GM12878 (cell line): ENCODE measurements around the gene PDXP. TPM values are rescaled to one million over a fixed set of nuclear protein-coding genes. Genes with fewer than 3 reads are reported as not detected.

Experiments
- ATAC-seq: fragments of 200-7000 bp; cut with Tn5 transposase; 3 replicates; pipeline ENCODE4 v1.9.1; 2020; ENCODE audit warnings: mild to moderate bottlenecking, moderate library complexity
- BruUV-seq: library from RNA; stranded (reverse); fragments of 400-500 nt; replicated peaks from 2 replicates; lab custom pipeline; 2021; lab: Mats Ljungman, UMichigan
- CTCF ChIA-PET: fragments of 300-600 bp; sonication (Branson Sonifier 250); formaldehyde crosslinking; extraction: SDS; loops from one replicate; lab custom pipeline; 2021; ENCODE audit warnings: inconsistent platforms; lab: Yijun Ruan, JAX
- POLR2A ChIA-PET: fragments of 350-600 bp; formaldehyde crosslinking; extraction: SDS; loops from one replicate; lab custom pipeline; 2021; ENCODE audit warnings: inconsistent platforms; lab: Charles Lee
- RAD21 ChIA-PET: fragments of 300-600 bp; sonication (Branson Sonifier 250); formaldehyde crosslinking; loops from one replicate; lab custom pipeline; 2023; ENCODE audit warnings: antibody characterized with exemption; ENCODE audit not compliant: unreplicated experiment; lab: Charles Lee
- SMC1A ChIA-PET: fragments of 300-600 bp; sonication (Branson Sonifier 250); formaldehyde crosslinking; loops from one replicate; lab custom pipeline; 2023; ENCODE audit not compliant: unreplicated experiment, uncharacterized antibody; lab: Charles Lee
- DNase-seq: peaks from one replicate; pipeline ENCODE4 v3.0.0-alpha.2; 2011; ENCODE audit warnings: low read depth, low spot score
- FAIRE-seq: peaks from 3 replicates; lab custom pipeline; 2011; peaks lifted over from hg19 to GRCh38; lab: Jason Lieb, UNC
- H2AFZ ChIP-seq: 2 replicates; pipeline ENCODE4 v1.6.0; 2011; ENCODE audit warnings: low read depth, low read length, control low read depth; ENCODE audit not compliant: control insufficient read depth
- H3K27ac ChIP-seq: 2 replicates; pipeline ENCODE4 v1.5.1; 2011; ENCODE audit warnings: control low read depth; ENCODE audit not compliant: control insufficient read depth, insufficient read depth
- H3K27me3 ChIP-seq, 2 experiments: replicated peaks in 1 of 2; 2 replicates each; pipeline versions ENCODE4 v1.6.0 to v1.6.1; 2011; ENCODE audit warnings: low read length in 1 of 2; ENCODE audit not compliant: control insufficient read depth in 2 of 2, insufficient read depth in 2 of 2
- H3K36me3 ChIP-seq, 2 experiments: 2 replicates each; pipeline ENCODE4 v1.5.1; 2011; ENCODE audit warnings: low read length in 1 of 2; ENCODE audit not compliant: control insufficient read depth in 2 of 2, insufficient read depth in 2 of 2
- H3K4me1 ChIP-seq: 2 replicates; pipeline ENCODE4 v1.6.1; 2011; ENCODE audit warnings: mild to moderate bottlenecking, low read length, moderate library complexity, mixed read lengths; ENCODE audit not compliant: control insufficient read depth, insufficient read depth
- H3K4me2 ChIP-seq: 2 replicates; pipeline ENCODE4 v1.6.0; 2011; ENCODE audit warnings: control low read depth; ENCODE audit not compliant: control insufficient read depth, insufficient read depth
- H3K4me3 ChIP-seq: fragments of 200-600 bp; sonication (generic); 2 replicates; pipeline ENCODE4 v1.5.1; 2016
- H3K79me2 ChIP-seq: 2 replicates; pipeline ENCODE4 v1.6.0; 2011; ENCODE audit warnings: low read length; ENCODE audit not compliant: control insufficient read depth, insufficient read depth
- H3K9ac ChIP-seq: 2 replicates; pipeline ENCODE4 v1.8.0; 2011; ENCODE audit warnings: low read length, control low read depth, mixed read lengths; ENCODE audit not compliant: control insufficient read depth, insufficient read depth
- H3K9me3 ChIP-seq: replicated peaks from 3 replicates; pipeline ENCODE4 v1.5.1; 2011; ENCODE audit warnings: mild to moderate bottlenecking, low read length; ENCODE audit not compliant: control insufficient read depth, insufficient read depth
- H4K20me1 ChIP-seq: 2 replicates; pipeline ENCODE4 v1.6.0; 2011; ENCODE audit not compliant: control insufficient read depth, insufficient read depth
- CHD2 ChIP-seq: IDR thresholded peaks from 2 replicates; pipeline ENCODE4 v1.6.1; 2011; ENCODE audit warnings: low read depth, low read length, improper control_type of control experiment, borderline replicate concordance
- IKZF1 ChIP-seq: fragments of 450-650 bp; conservative IDR thresholded peaks from 2 replicates; pipeline ENCODE4 v1.6.1; 2017; ENCODE audit warnings: antibody characterized with exemption, mild to moderate bottlenecking
- IKZF2 ChIP-seq, 2 experiments: fragments of 450-650 bp; IDR thresholded peaks; 2 replicates each; pipeline ENCODE4 v1.6.1; 2017; ENCODE audit warnings: mild to moderate bottlenecking in 2 of 2, moderate library complexity in 2 of 2
- KLF5 ChIP-seq: fragments of 450-650 bp; IDR thresholded peaks from 2 replicates; pipeline ENCODE4 v1.6.1; 2014; ENCODE audit warnings: mild to moderate bottlenecking; ENCODE audit not compliant: partially characterized antibody
- MTA2 ChIP-seq: fragments of 450-650 bp; IDR thresholded peaks from 2 replicates; pipeline ENCODE4 v1.6.1; 2016; ENCODE audit warnings: low read depth, mild to moderate bottlenecking, moderate library complexity
- MXI1 ChIP-seq: fragments of 150-350 bp; IDR thresholded peaks from 2 replicates; pipeline ENCODE4 v1.6.1; 2011; ENCODE audit warnings: low read depth, mild to moderate bottlenecking, inconsistent platforms, low read length, improper control_type of control experiment
- SMC3 ChIP-seq: IDR thresholded peaks from 2 replicates; pipeline ENCODE4 v1.6.1; 2011; ENCODE audit warnings: low read length, improper control_type of control experiment, borderline replicate concordance
- SP1 ChIP-seq: IDR thresholded peaks from one replicate; pipeline ENCODE4 v1.6.1; 2011; ENCODE audit warnings: low read depth, low read length
- ZBTB11 ChIP-seq: fragments of 450-650 bp; formaldehyde crosslinking; IDR thresholded peaks from 2 replicates; pipeline ENCODE4 v1.5.0; 2022; ENCODE audit warnings: mild to moderate bottlenecking, missing genetic modification characterization
- ZNF217 ChIP-seq: fragments of 450-650 bp; IDR thresholded peaks from 2 replicates; pipeline ENCODE4 v1.6.1; 2017; ENCODE audit warnings: antibody characterized with exemption, mild to moderate bottlenecking
- WGBS: methylation state at CpG from one replicate; pipeline ENCODE4 v1.1.6; 2016; ENCODE audit warnings: low lambda C conversion rate; ENCODE audit not compliant: insufficient replicate concordance, insufficient coverage; ENCODE audit errors: missing lambda C conversion rate; 5-methylcytosine and 5-hydroxymethylcytosine counted together
- in situ Hi-C: fragments of 300-500 bp; cut with MboI; formaldehyde crosslinking; loops from 9 replicates; pipeline ENCODE4 v1.14.3; 2018; ENCODE audit warnings: mixed read lengths
- intact Hi-C: fragments of 100-400 bp; cut with micrococcal nuclease; formaldehyde crosslinking; loops from one replicate; pipeline ENCODE4 v1.14.2; 2022; ENCODE audit not compliant: unreplicated experiment
- polyA plus RNA-seq, 11 experiments: library from polyadenylated mRNA; depleted of rRNA in 4 of 11; unstranded in 6 of 11; stranded (reverse) in 5 of 11; fragments of >200 nt; fragmentation: Nextera tagmentation in 4 of 11; fragmentation: Illumina TruSeq in 1 of 11; extraction: Ambion mirVana in 4 of 11; extraction: Trizol in 1 of 11; gene quantifications; 1 replicate in 1 of 11; 2 replicates in 10 of 11; pipeline versions ENCODE4 v1.2.1 to v1.2.3, GENCODE V29; 2011 to 2016; ENCODE audit warnings: inconsistent platforms in 2 of 11, missing spikeins in 2 of 11, low read depth in 1 of 11
- total RNA-seq, 4 experiments: library from RNA; depleted of rRNA in 3 of 4; stranded (reverse); fragments of >200 nt in 3 of 4; fragmentation: Illumina TruSeq in 1 of 4; extraction: Trizol in 1 of 4; gene quantifications; 2 replicates each; pipeline versions ENCODE4 v1.2.1 to v1.2.3, GENCODE V29; 2013 to 2021
- TF ChIP-seq, protein P1 (sequence below): IDR thresholded peaks from 2 replicates; pipeline ENCODE4 v1.6.1; 2011; ENCODE audit warnings: mild to moderate bottlenecking, low read depth, low read length, moderate library complexity; ENCODE audit not compliant: insufficient replicate concordance
- TF ChIP-seq, protein P2 (sequence below): IDR thresholded peaks from 2 replicates; pipeline ENCODE4 v1.6.1; 2012; ENCODE audit warnings: low read length, inconsistent platforms

PDXP gene
- total and polyA plus RNA-seq, 10 of the 15 experiments (the other 5 are each of a cell fraction or from before 2014, with no cell fraction given): 4.4 to 56.7 (median 34.6) TPM

- TF ChIP-seq, protein P1, sequence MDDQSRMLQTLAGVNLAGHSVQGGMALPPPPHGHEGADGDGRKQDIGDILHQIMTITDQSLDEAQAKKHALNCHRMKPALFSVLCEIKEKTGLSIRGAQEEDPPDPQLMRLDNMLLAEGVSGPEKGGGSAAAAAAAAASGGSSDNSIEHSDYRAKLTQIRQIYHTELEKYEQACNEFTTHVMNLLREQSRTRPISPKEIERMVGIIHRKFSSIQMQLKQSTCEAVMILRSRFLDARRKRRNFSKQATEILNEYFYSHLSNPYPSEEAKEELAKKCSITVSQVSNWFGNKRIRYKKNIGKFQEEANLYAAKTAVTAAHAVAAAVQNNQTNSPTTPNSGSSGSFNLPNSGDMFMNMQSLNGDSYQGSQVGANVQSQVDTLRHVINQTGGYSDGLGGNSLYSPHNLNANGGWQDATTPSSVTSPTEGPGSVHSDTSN: no peak
- peak; percentile 85 for TF ChIP-seq SMC3
- TF ChIP-seq IKZF2 (IDR thresholded peaks at IDR 0.05): no peak
- no peak for TF ChIP-seq MTA2
- TF ChIP-seq CHD2: 0 out of 2 replicates have a peak, but pooled peaks have one; percentile 11
- TF ChIP-seq, all 136 proteins: peak for 11
These were observed 15.2 kb upstream of the PDXP start (continued) for GRCh38 chr22:37643225-37643847.

DNA sequence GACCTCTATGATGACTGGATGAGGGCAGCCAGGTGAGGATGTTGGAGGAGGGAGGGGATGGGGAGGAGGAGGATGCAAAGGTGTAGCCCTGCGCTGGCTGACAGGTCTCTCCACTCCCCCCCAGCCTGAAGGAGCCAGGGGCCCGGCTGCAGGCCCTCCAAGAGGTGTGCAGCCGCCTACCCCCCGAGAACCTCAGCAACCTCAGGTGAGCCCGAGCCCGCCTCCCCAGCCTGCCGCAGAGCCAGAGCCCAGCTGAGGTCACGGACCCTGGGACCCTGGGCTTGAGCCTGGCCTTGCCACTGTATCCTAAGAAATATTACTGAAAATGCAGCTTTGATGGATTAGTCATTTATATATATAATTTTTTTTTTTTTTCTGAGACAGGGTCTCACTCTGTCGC is 11.2 kb upstream of the PDXP start:
- Histone ChIP-seq H4K20me1 (no peaks in the 10 kb centered on the region), H3K4me2 (no peak overlapping the region), H3K79me2 (peaks cover 7% of the 10 kb centered on the region), H3K36me3 (peaks cover 15 to 34% of the 10 kb centered on the region in 2 experiments; a peak in 3 of 4 replicates), H3K4me3 (no peak overlapping the region), H3K4me1 (peaks cover 8% of the 10 kb centered on the region), H2AFZ (no peak overlapping the region), H3K9ac (no peak overlapping the region), H3K27ac (no peak overlapping the region), H3K27me3 (no peaks in the 10 kb centered on the region), H3K9me3 (no peaks in the 10 kb centered on the region)
- DNase-seq (no peak), FAIRE-seq (no peak), ATAC-seq (no peak)
- WGBS: over 99% methylated on average over 9 of the region's 9 CpGs
- intact Hi-C loops (no loop called here), in situ Hi-C loops (no loop called here)
- POLR2A ChIA-PET: interaction anchor here (0.6 to 1.6 kb wide), 3 partner anchors 11 to 148 kb away, joined by 3 to 4 read pairs (median 3); no protein-coding TSS in a partner anchor
- CTCF ChIA-PET: interaction anchor here (0.7 kb wide), 1 partner anchor 39 kb away, joined by 3 read pairs; no protein-coding TSS in a partner anchor
- no TSS peak for BruUV-seq
- TF ChIP-seq IKZF1: no peak
- TF ChIP-seq MXI1: no peak
- no peak for TF ChIP-seq SP1
- no peak for TF ChIP-seq KLF5
- TF ChIP-seq, protein P2, sequence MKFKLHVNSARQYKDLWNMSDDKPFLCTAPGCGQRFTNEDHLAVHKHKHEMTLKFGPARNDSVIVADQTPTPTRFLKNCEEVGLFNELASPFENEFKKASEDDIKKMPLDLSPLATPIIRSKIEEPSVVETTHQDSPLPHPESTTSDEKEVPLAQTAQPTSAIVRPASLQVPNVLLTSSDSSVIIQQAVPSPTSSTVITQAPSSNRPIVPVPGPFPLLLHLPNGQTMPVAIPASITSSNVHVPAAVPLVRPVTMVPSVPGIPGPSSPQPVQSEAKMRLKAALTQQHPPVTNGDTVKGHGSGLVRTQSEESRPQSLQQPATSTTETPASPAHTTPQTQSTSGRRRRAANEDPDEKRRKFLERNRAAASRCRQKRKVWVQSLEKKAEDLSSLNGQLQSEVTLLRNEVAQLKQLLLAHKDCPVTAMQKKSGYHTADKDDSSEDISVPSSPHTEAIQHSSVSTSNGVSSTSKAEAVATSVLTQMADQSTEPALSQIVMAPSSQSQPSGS: no peak
- TF ChIP-seq ZBTB11 (CRISPR knock-in tag): no peak
- TF ChIP-seq CHD2: no peak
- TF ChIP-seq ZNF217: no peak
- RAD21 ChIA-PET: interaction anchor here (1.5 kb wide), 1 partner anchor 11 kb away, joined by 3 read pairs; the partner anchor contains the start of gene PDXP
- SMC1A ChIA-PET: no interaction called here
